Neural progenitor cell (in vitro differentiated cells): ENCODE measurements around the gene STAT4. TPM values are rescaled to one million over a fixed set of nuclear protein-coding genes. Genes with fewer than 3 reads are reported as not detected.

ENCODE experiments used
- DNase-seq: peaks from one replicate; pipeline ENCODE4 v3.0.0-alpha.2; 2016; ENCODE audit warnings: low spot score
- H2AFZ ChIP-seq: fragments of 200-600 bp; sonication (generic); replicated peaks from 2 replicates; pipeline ENCODE4 v1.6.1; 2016; ENCODE audit warnings: antibody characterized with exemption
- H3F3A ChIP-seq: fragments of 200-600 bp; sonication (generic); 2 replicates; pipeline ENCODE4 v1.6.1; 2016; ENCODE audit warnings: antibody characterized with exemption, low read depth
- H3K27ac ChIP-seq: fragments of 200-600 bp; sonication (generic); 2 replicates; pipeline ENCODE4 v1.5.1; 2016; ENCODE audit warnings: mild to moderate bottlenecking
- H3K27me3 ChIP-seq: fragments of 200-600 bp; sonication (generic); 2 replicates; pipeline ENCODE4 v1.6.1; 2016; ENCODE audit warnings: mild to moderate bottlenecking, moderate library complexity
- H3K36me3 ChIP-seq: fragments of 200-600 bp; sonication (generic); 2 replicates; pipeline ENCODE4 v1.5.1; 2016
- H3K4me1 ChIP-seq: fragments of 200-600 bp; sonication (generic); 2 replicates; pipeline ENCODE4 v1.6.1; 2016; ENCODE audit warnings: mixed run types
- H3K4me2 ChIP-seq: fragments of 200-600 bp; sonication (generic); 2 replicates; pipeline ENCODE4 v1.6.1; 2016
- H3K4me3 ChIP-seq: fragments of 200-600 bp; sonication (generic); 2 replicates; pipeline ENCODE4 v1.5.1; 2016
- H3K79me2 ChIP-seq: fragments of 200-600 bp; sonication (generic); 2 replicates; pipeline ENCODE4 v1.6.1; 2016; ENCODE audit warnings: low read depth
- H3K9ac ChIP-seq: fragments of 200-600 bp; sonication (generic); 2 replicates; pipeline ENCODE4 v1.6.1; 2016
- H3K9me3 ChIP-seq: fragments of 200-600 bp; sonication (generic); 2 replicates; pipeline ENCODE4 v1.5.1; 2016; ENCODE audit warnings: low read depth
- H4K20me1 ChIP-seq: fragments of 200-600 bp; sonication (generic); 2 replicates; pipeline ENCODE4 v1.6.1; 2016; ENCODE audit warnings: low read depth
- H3K27ac Mint-ChIP-seq: 3 replicates; pipeline ENCODE4 v1.8.0; 2021; ENCODE audit warnings: mixed read lengths
- H3K27me3 Mint-ChIP-seq: 2 replicates; pipeline ENCODE4 v1.8.0; 2022; ENCODE audit warnings: low read depth, mild to moderate bottlenecking, inconsistent platforms, moderate library complexity, mixed read lengths; ENCODE audit not compliant: insufficient read depth
- H3K36me3 Mint-ChIP-seq: 3 replicates; pipeline ENCODE4 v1.8.0; 2021; ENCODE audit warnings: mixed read lengths
- H3K4me1 Mint-ChIP-seq: 3 replicates; pipeline ENCODE4 v1.8.0; 2021; ENCODE audit warnings: mixed read lengths
- H3K4me3 Mint-ChIP-seq: 3 replicates; pipeline ENCODE4 v1.8.0; 2021; ENCODE audit warnings: mild to moderate bottlenecking, moderate library complexity, mixed read lengths
- H3K9me3 Mint-ChIP-seq: 3 replicates; pipeline ENCODE4 v1.8.0; 2020; ENCODE audit warnings: mixed read lengths
- CTCF ChIP-seq: fragments of 200-600 bp; sonication (generic); IDR thresholded peaks from 2 replicates; pipeline ENCODE4 v1.5.1; 2017; ENCODE audit warnings: antibody characterized with exemption, mild to moderate bottlenecking
- EZH2 ChIP-seq: fragments of 200-600 bp; sonication (generic); IDR thresholded peaks from 2 replicates; pipeline ENCODE4 v1.6.1; 2017; ENCODE audit warnings: antibody characterized with exemption, mild to moderate bottlenecking, moderate library complexity
- EZH2phosphoT487 ChIP-seq: fragments of 200-600 bp; sonication (generic); IDR thresholded peaks from 2 replicates; pipeline ENCODE4 v1.6.1; 2017; ENCODE audit warnings: antibody characterized with exemption
- total RNA-seq: library from RNA; depleted of rRNA; stranded (reverse); fragments of >200 nt; gene quantifications from 2 replicates; pipeline ENCODE4 v1.2.3, GENCODE V29; 2015; ENCODE audit warnings: low replicate concordance

STAT4 gene
- total RNA-seq, 1 donor from 2014 or later, result 0.32 TPM

- Histone ChIP-seq H3K4me3 (no peak overlapping the region), H3K4me1 (peaks cover 7% of the 10 kb centered on the region), H3K27ac (no peak overlapping the region), H3K4me2 (no peak overlapping the region), H2AFZ (no peak overlapping the region), H3K36me3 (no peaks in the 10 kb centered on the region), H3K27me3 (peaks cover 54% of the 10 kb centered on the region), H3F3A (no peaks in the 10 kb centered on the region), H3K79me2 (peaks cover 20% of the 10 kb centered on the region), H3K9me3 (no peaks in the 10 kb centered on the region), H3K9ac (no peak overlapping the region), H4K20me1 (no peaks in the 10 kb centered on the region)
- Mint-ChIP-seq H3K4me1 (no peaks in the 10 kb centered on the region), H3K9me3 (no peaks in the 10 kb centered on the region), H3K36me3 (no peaks in the 10 kb centered on the region), H3K27me3 (no peaks in the 10 kb centered on the region), H3K27ac (no peak overlapping the region), H3K4me3 (no peak overlapping the region)
- DNase-seq, result no peak
- TF ChIP-seq EZH2phosphoT487 (no peak), EZH2 (no peak), CTCF (no peak)
These were observed 135.6 kb downstream of the STAT4 start for GRCh38 chr2:191015239-191015638.

GRCh38 chr2:191014653-191015020 is 136.2 kb downstream of the STAT4 start:
- Histone ChIP-seq H2AFZ (peak overlapping the region; percentile 74), H3K4me3 (peak overlapping the region; percentile 77), H3K4me2 (peak overlapping the region; percentile 76), H3K27me3 (peaks cover 52% of the 10 kb centered on the region), H3K9ac (no peak overlapping the region), H3K27ac (no peak overlapping the region), H3K79me2 (peaks cover 20% of the 10 kb centered on the region), H3K4me1 (peaks cover 7% of the 10 kb centered on the region), H3F3A (no peaks in the 10 kb centered on the region), H3K9me3 (no peaks in the 10 kb centered on the region), H3K36me3 (peaks cover under 1% of the 10 kb centered on the region), H4K20me1 (no peaks in the 10 kb centered on the region)
- no peak overlapping the region for H3K27ac Mint-ChIP-seq
- no peaks in the 10 kb centered on the region for H3K9me3 Mint-ChIP-seq
- H3K27me3 Mint-ChIP-seq, result no peaks in the 10 kb centered on the region
- TF ChIP-seq EZH2 (no peak), CTCF (no peak), EZH2phosphoT487 (no peak)
- H3K4me3 Mint-ChIP-seq, result no peak overlapping the region
- H3K36me3 Mint-ChIP-seq, result peaks cover 1% of the 10 kb centered on the region
- no peak for DNase-seq
- H3K4me1 Mint-ChIP-seq, result no peaks in the 10 kb centered on the region

GRCh38 chr2:191013932-191014652 is 136.7 kb downstream of the STAT4 start, which contains the start of gene STAT1:
Gene STAT1, minus strand, starts transcription at chr2:191014171. Its CDS starts 4,168 bp downstream, at chr2:191010003.
- H3K27me3 ChIP-seq, result peaks cover 47% of the 10 kb centered on the region
- H3F3A ChIP-seq, result no peaks in the 10 kb centered on the region
- peaks cover 1% of the 10 kb centered on the region for H3K36me3 Mint-ChIP-seq
- peak within 1 kb of the TSS; percentile 59 for H3K9ac ChIP-seq
- peak within 1 kb of the TSS; percentile 77 for H3K4me3 ChIP-seq
- peak within 1 kb of the TSS; percentile 11 for H3K27ac ChIP-seq
- no peak within 1 kb of the TSS for H3K27ac Mint-ChIP-seq
- peak; percentile 95 for DNase-seq
- peak within 1 kb of the TSS; percentile 74 for H2AFZ ChIP-seq
- no peaks in the 10 kb centered on the region for H3K27me3 Mint-ChIP-seq
- H3K4me3 Mint-ChIP-seq, result no peak within 1 kb of the TSS
- TF ChIP-seq EZH2, result peak; percentile 38
- peak; percentile 13 for TF ChIP-seq EZH2phosphoT487
- TF ChIP-seq CTCF, result no peak
- peaks cover 7% of the 10 kb centered on the region for H3K4me1 ChIP-seq
- H3K9me3 ChIP-seq, result no peaks in the 10 kb centered on the region
- peaks cover 20% of the 10 kb centered on the region for H3K79me2 ChIP-seq
- no peaks in the 10 kb centered on the region for H3K9me3 Mint-ChIP-seq
- peak within 1 kb of the TSS; percentile 99 for H3K4me2 ChIP-seq
- peaks cover 6% of the 10 kb centered on the region for H3K36me3 ChIP-seq
- H4K20me1 ChIP-seq, result no peaks in the 10 kb centered on the region
- no peaks in the 10 kb centered on the region for H3K4me1 Mint-ChIP-seq
